Loucy (cell line): ENCODE data around the gene SCFD2.
"Not testable (repeated sequence)": the region's sequence is repeated elsewhere in the genome, so short reads cannot be mapped to it uniquely, and the experiment has no call there.

Experiments
- H2AFZ ChIP-seq: fragments of 200-600 bp; sonication (generic); 2 replicates; pipeline ENCODE4 v1.6.0; 2016; ENCODE audit warnings: antibody characterized with exemption, mild to moderate bottlenecking, low read length, moderate library complexity
- H3F3A ChIP-seq: fragments of 200-600 bp; 2 replicates; pipeline ENCODE4 v1.6.0; 2016; ENCODE audit warnings: antibody characterized with exemption, low read depth, mild to moderate bottlenecking
- H3K27me3 ChIP-seq: fragments of 200-600 bp; sonication (generic); 2 replicates; pipeline ENCODE4 v1.6.1; 2014; ENCODE audit warnings: low read length, mild to moderate bottlenecking; ENCODE audit not compliant: insufficient read depth, poor library complexity, severe bottlenecking
- H3K36me3 ChIP-seq: fragments of 200-600 bp; sonication (generic); 2 replicates; pipeline ENCODE4 v1.6.1; 2016; ENCODE audit warnings: low read length; ENCODE audit not compliant: insufficient read depth
- H3K4me1 ChIP-seq: fragments of 200-600 bp; sonication (generic); 2 replicates; pipeline ENCODE4 v1.5.1; 2014; ENCODE audit warnings: low read length, mild to moderate bottlenecking; ENCODE audit not compliant: insufficient read depth, poor library complexity, severe bottlenecking
- H3K4me2 ChIP-seq: fragments of 200-600 bp; sonication (generic); 2 replicates; pipeline ENCODE4 v1.6.0; 2014; ENCODE audit warnings: antibody characterized with exemption, low read length, low read depth, mild to moderate bottlenecking; ENCODE audit not compliant: poor library complexity, severe bottlenecking
- H3K4me3 ChIP-seq: fragments of 200-600 bp; sonication (generic); 2 replicates; pipeline ENCODE4 v1.5.1; 2014; ENCODE audit warnings: low read length, mild to moderate bottlenecking, mixed read lengths; ENCODE audit not compliant: poor library complexity, severe bottlenecking
- H3K79me2 ChIP-seq: fragments of 200-600 bp; sonication (generic); 2 replicates; pipeline ENCODE4 v1.6.1; 2014; ENCODE audit warnings: low read length; ENCODE audit not compliant: insufficient read depth
- H3K9ac ChIP-seq: fragments of 200-600 bp; sonication (generic); 2 replicates; pipeline ENCODE4 v1.6.0; 2014; ENCODE audit warnings: mild to moderate bottlenecking, low read depth, low read length, moderate library complexity; ENCODE audit not compliant: poor library complexity, severe bottlenecking
- H3K9me2 ChIP-seq: fragments of 200-600 bp; sonication (generic); replicated peaks from 2 replicates; pipeline ENCODE4 v1.6.1; 2016; ENCODE audit warnings: low read depth, low read length, mixed read lengths
- H3K9me3 ChIP-seq: fragments of 200-600 bp; sonication (generic); 2 replicates; pipeline ENCODE4 v1.6.1; 2014; ENCODE audit warnings: mild to moderate bottlenecking, antibody characterized with exemption, low read length, low read depth; ENCODE audit not compliant: insufficient read depth
- H4K20me1 ChIP-seq: fragments of 200-600 bp; sonication (generic); 2 replicates; pipeline ENCODE4 v1.6.0; 2014; ENCODE audit warnings: antibody characterized with exemption, low read length, mild to moderate bottlenecking; ENCODE audit not compliant: insufficient read depth, poor library complexity, severe bottlenecking
- EZH2phosphoT487 ChIP-seq: fragments of 200-600 bp; IDR thresholded peaks from 2 replicates; pipeline ENCODE4 v1.6.1; 2018; ENCODE audit warnings: antibody characterized with exemption, mild to moderate bottlenecking, moderate library complexity, borderline replicate concordance
- TF ChIP-seq, protein P1 (sequence below): fragments of 200-600 bp; sonication (generic); conservative IDR thresholded peaks from 2 replicates; pipeline ENCODE4 v1.5.1; 2014; ENCODE audit warnings: mild to moderate bottlenecking, antibody characterized with exemption, low read length

Gene SCFD2

DNA sequence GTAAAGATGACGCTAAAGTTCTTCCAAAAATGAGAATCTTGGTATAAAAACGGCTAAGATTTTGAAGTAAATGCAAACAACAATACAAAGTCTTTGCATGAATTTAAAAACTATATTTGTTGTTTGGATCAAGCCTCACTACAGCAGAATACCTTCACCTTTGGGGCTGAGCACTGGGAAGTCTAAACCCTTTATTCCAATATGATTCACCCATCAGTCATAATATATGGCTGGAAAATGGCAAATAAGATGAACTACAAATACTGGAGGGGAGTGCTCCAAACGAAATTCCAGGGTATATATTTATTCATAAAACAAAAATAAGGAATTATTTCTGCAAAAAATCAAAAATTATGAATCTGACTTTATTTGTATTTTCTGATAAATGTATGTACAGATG lies 138.4 kb downstream of the SCFD2 start:
- Histone ChIP-seq H3K9ac (no peak overlapping the region), H4K20me1 (no peaks in the 10 kb centered on the region), H2AFZ (no peak overlapping the region), H3K9me3 (no peaks in the 10 kb centered on the region), H3K27me3 (no peaks in the 10 kb centered on the region), H3K79me2 (no peaks in the 10 kb centered on the region), H3K4me3 (no peak overlapping the region), H3K9me2 (no peaks in the 10 kb centered on the region), H3K4me2 (no peak overlapping the region), H3K4me1 (peaks cover 4% of the 10 kb centered on the region), H3F3A (no peaks in the 10 kb centered on the region), H3K36me3 (no peaks in the 10 kb centered on the region)
- no peak for TF ChIP-seq EZH2phosphoT487
- TF ChIP-seq, protein P1, sequence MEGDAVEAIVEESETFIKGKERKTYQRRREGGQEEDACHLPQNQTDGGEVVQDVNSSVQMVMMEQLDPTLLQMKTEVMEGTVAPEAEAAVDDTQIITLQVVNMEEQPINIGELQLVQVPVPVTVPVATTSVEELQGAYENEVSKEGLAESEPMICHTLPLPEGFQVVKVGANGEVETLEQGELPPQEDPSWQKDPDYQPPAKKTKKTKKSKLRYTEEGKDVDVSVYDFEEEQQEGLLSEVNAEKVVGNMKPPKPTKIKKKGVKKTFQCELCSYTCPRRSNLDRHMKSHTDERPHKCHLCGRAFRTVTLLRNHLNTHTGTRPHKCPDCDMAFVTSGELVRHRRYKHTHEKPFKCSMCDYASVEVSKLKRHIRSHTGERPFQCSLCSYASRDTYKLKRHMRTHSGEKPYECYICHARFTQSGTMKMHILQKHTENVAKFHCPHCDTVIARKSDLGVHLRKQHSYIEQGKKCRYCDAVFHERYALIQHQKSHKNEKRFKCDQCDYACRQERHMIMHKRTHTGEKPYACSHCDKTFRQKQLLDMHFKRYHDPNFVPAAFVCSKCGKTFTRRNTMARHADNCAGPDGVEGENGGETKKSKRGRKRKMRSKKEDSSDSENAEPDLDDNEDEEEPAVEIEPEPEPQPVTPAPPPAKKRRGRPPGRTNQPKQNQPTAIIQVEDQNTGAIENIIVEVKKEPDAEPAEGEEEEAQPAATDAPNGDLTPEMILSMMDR: no peak

DNA sequence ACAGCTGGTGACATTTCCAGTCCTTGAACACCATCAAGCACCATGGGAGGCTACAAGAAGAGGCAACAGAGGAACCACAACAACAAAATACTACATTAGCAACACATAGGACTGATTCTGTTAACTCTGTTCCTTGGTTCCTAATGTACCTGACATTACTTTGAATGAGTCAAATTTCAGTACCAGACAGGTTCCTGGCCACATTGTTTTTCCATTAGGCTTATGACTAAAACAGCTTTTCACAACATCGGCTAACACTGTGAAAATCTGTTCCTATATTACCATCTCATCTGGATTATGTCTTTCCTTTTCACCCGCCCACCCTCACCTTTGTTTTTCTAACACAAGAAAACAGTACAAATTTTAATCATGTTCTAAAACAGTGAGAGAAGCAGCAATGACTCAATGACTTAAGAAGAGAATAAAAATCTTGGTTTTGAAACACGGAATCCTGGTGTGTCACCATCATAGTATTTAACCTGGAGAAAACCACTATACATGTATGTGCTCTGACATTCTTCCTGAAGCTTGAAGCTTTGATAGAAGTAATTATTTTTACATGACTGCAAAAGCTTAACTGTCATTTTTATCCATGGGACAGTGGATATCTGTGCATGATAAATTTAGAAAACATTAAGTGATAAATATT lies 143.9 kb downstream of the SCFD2 start:
- Histone ChIP-seq H3K9me3 (no peaks in the 10 kb centered on the region), H3F3A (no peaks in the 10 kb centered on the region), H3K36me3 (no peaks in the 10 kb centered on the region), H3K4me2 (no peak overlapping the region), H3K9me2 (no peaks in the 10 kb centered on the region), H3K4me1 (no peaks in the 10 kb centered on the region), H3K4me3 (no peak overlapping the region), H2AFZ (no peak overlapping the region), H3K79me2 (no peaks in the 10 kb centered on the region), H3K9ac (no peak overlapping the region), H4K20me1 (no peaks in the 10 kb centered on the region), H3K27me3 (no peaks in the 10 kb centered on the region)
- TF ChIP-seq, protein P1: no peak
- no peak for TF ChIP-seq EZH2phosphoT487

DNA sequence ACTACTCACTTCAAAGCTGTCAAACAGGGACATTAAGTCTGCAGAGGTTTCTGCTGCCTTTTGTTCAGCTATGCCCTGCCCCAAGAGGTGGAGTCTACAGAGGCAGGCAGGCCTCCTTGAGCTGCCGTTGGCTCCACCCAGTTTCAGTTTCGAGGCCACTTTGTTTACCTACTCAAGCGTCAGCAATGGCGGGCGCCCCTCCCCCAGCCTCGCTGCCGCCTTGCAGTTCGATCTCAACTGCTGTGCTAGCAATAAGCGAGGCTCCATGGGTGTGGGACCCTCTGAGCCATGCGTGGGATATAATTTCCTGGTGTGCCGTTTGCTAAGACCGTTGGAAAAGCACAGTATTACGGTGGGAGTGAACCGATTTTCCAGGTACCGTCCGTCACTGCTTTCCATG lies 146.7 kb downstream of the SCFD2 start:
- not testable (repeated sequence) for H3K4me1 ChIP-seq, H3K9me3 ChIP-seq, H3K4me2 ChIP-seq, H3K27me3 ChIP-seq, H3K79me2 ChIP-seq, H3K36me3 ChIP-seq, H3K9ac ChIP-seq, H3F3A ChIP-seq, H4K20me1 ChIP-seq, H3K4me3 ChIP-seq, H2AFZ ChIP-seq, H3K9me2 ChIP-seq

DNA sequence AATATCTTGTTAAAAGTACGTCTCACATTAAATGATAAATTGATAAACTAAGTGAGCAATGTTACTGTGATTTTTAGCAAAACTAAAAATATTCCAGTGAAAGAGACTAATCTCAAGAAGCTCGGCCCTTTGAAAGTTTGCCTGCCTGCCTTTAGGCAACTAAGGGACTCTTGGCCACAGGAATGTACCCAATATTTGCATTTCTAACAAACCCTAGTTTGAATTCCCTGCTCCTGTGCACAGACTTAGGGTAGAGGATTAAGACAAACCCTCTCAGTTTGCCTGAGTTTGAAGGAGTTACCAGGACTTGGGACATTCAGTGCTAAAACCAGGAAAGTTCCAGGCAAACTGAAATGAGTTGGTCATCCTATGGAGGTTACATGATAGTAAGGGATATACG lies 157.1 kb downstream of the SCFD2 start:
- no peak for TF ChIP-seq EZH2phosphoT487
- TF ChIP-seq, protein P1: no peak
- peaks cover 4% of the 10 kb centered on the region for H3K4me1 ChIP-seq
- H3K4me2 ChIP-seq: no peak overlapping the region
- H3K9ac ChIP-seq: no peak overlapping the region
- no peak overlapping the region for H3K4me3 ChIP-seq
- H3F3A ChIP-seq: no peaks in the 10 kb centered on the region
- H3K9me2 ChIP-seq: no peaks in the 10 kb centered on the region
- H3K9me3 ChIP-seq: no peaks in the 10 kb centered on the region
- no peaks in the 10 kb centered on the region for H4K20me1 ChIP-seq
- no peaks in the 10 kb centered on the region for H3K79me2 ChIP-seq
- H3K36me3 ChIP-seq: no peaks in the 10 kb centered on the region
- no peak overlapping the region for H2AFZ ChIP-seq
- H3K27me3 ChIP-seq: no peaks in the 10 kb centered on the region
